Upper lobe of left lung (tissue), 6 donors: Measurements from ENCODE around the gene OAS2. TPM values are rescaled to one million over a fixed set of nuclear protein-coding genes. Genes with fewer than 3 reads are reported as not detected.
A peak's percentile ranks its signal among the peaks of the same experiment; 100 is the strongest.

Source experiments
- ATAC-seq, 2 donors: fragments of 200-7000 bp; cut with Tn5 transposase; one replicate each; pipeline ENCODE4 v1.9.1; 2022; ENCODE audit warnings: mild to moderate bottlenecking in 2 of 2, moderate library complexity in 2 of 2; ENCODE audit not compliant: low FRiP score in 2 of 2
- DNase-seq, 2 donors: peaks; one replicate each; pipeline ENCODE4 v3.0.0-alpha.2; 2019 to 2020
- H3K27ac ChIP-seq, 4 donors: fragments of 200-600 bp; sonication (generic); one replicate each; pipeline ENCODE4 v1.5.1; 2016 to 2019
- H3K27me3 ChIP-seq, 4 donors: fragments of 200-600 bp; sonication (generic); one replicate each; pipeline ENCODE4 v1.5.1; 2017 to 2019
- H3K36me3 ChIP-seq, 4 donors: fragments of 200-600 bp; sonication (generic); one replicate each; pipeline ENCODE4 v1.5.1; 2016 to 2019
- H3K4me1 ChIP-seq, 4 donors: fragments of 200-600 bp; sonication (generic); one replicate each; pipeline ENCODE4 v1.5.1; 2018 to 2019
- H3K4me3 ChIP-seq, 4 donors: fragments of 200-600 bp; sonication (generic); one replicate each; pipeline ENCODE4 v1.5.1; 2017 to 2019; ENCODE audit warnings: mild to moderate bottlenecking in 2 of 4, moderate library complexity in 1 of 4
- H3K9me3 ChIP-seq, 4 donors: fragments of 200-600 bp; sonication (generic); one replicate each; pipeline ENCODE4 v1.5.1; 2018 to 2019
- CTCF ChIP-seq, 6 experiments: fragments of 450-650 bp in 4 of 6; fragments of 200-600 bp in 2 of 6; sonication (generic) in 2 of 6; IDR thresholded peaks; one replicate each; pipeline ENCODE4 v1.5.1; 2016 to 2019; ENCODE audit warnings: antibody characterized with exemption in 6 of 6
- EP300 ChIP-seq, 4 donors: sonication (generic); formaldehyde crosslinking; IDR thresholded peaks; one replicate each; pipeline ENCODE4 v1.5.1; 2017; ENCODE audit warnings: antibody characterized with exemption in 4 of 4, control low read depth in 2 of 4
- POLR2A ChIP-seq, 4 donors: fragments of 450-650 bp; IDR thresholded peaks; one replicate each; pipeline ENCODE4 v1.5.1; 2016 to 2017; ENCODE audit warnings: antibody characterized with exemption in 4 of 4, mild to moderate bottlenecking in 2 of 4
- POLR2AphosphoS5 ChIP-seq, 2 donors: sonication (generic); formaldehyde crosslinking; IDR thresholded peaks; one replicate each; pipeline ENCODE4 v1.5.1; 2017; ENCODE audit warnings: antibody characterized with exemption in 2 of 2
- WGBS, 2 donors: methylation state at CpG; one replicate each; pipeline ENCODE4 v1.1.5; 2017 to 2018; 5-methylcytosine and 5-hydroxymethylcytosine counted together
- total RNA-seq, 6 donors: library from RNA; depleted of rRNA in 4 of 6; stranded (reverse); fragments of >200 nt in 4 of 6; gene quantifications; one replicate each; pipeline versions ENCODE4 v1.1.0 to v1.2.1, GENCODE V29; 2016 to 2021
- donor health status: DM: no; HTN: no; CAD: no; lungs with moderate emphysema.
- donor health status: DM: no; HTN: yes; CAD: no; lungs with severe emphysema.

The OAS2 gene
- total RNA-seq, 6 donors from 2014 or later: 17.2 to 59.7 (median 20.1) TPM

- DNase-seq: no peak
- H3K27me3 ChIP-seq: no peaks in the 10 kb centered on the region
Measured at GRCh38 chr12:112969547-112970306, 8.6 kb upstream of the OAS2 start.

GRCh38 chr12:112970391-112970790, 7.9 kb upstream of the OAS2 start:
- H3K27ac ChIP-seq: peak overlapping the region in 2 of 4 donors; percentile 44 to 46
- H3K9me3 ChIP-seq: no peaks in the 10 kb centered on the region
- peaks cover 0 to 49% (median 35%) of the 10 kb centered on the region in 4 donors for H3K36me3 ChIP-seq
- no peak for ATAC-seq
- peaks cover 0 to 14% (median 6%) of the 10 kb centered on the region in 4 donors for H3K4me1 ChIP-seq
- DNase-seq: no peak
- no peaks in the 10 kb centered on the region for H3K27me3 ChIP-seq
- WGBS, 2 donors: 82 to 97% methylated on average over 2 of the region's 2 CpGs
- TF ChIP-seq EP300 (IDR thresholded peaks at IDR 0.05) (no peak), POLR2A (IDR thresholded peaks at IDR 0.05) (no peak), CTCF (IDR thresholded peaks at IDR 0.05) (no peak), POLR2AphosphoS5 (IDR thresholded peaks at IDR 0.05) (no peak)
- no peak overlapping the region for H3K4me3 ChIP-seq

More at GRCh38 chr12:112969547-112970306, 8.6 kb upstream of the OAS2 start:
- TF ChIP-seq CTCF (IDR thresholded peaks at IDR 0.05) (no peak), POLR2A (IDR thresholded peaks at IDR 0.05) (no peak), POLR2AphosphoS5 (IDR thresholded peaks at IDR 0.05) (no peak), EP300 (IDR thresholded peaks at IDR 0.05) (no peak)
- peaks cover 0 to 56% (median 39%) of the 10 kb centered on the region in 4 donors for H3K36me3 ChIP-seq
- whole genome bisulfite sequencing, 2 donors: 96 to 99% methylated on average over 4 to 8 of the region's 8 CpGs
- no peak for ATAC-seq
- H3K4me1 ChIP-seq: peaks cover 0 to 14% (median 6%) of the 10 kb centered on the region in 4 donors
- no peak overlapping the region for H3K4me3 ChIP-seq
- no peaks in the 10 kb centered on the region for H3K9me3 ChIP-seq
- H3K27ac ChIP-seq: no peak overlapping the region

GRCh38 chr12:112971248-112971647, 7.1 kb upstream of the OAS2 start:
- Histone ChIP-seq H3K4me3 (no peak overlapping the region), H3K27me3 (no peaks in the 10 kb centered on the region)
- peak in 1 of 2 donors; percentile 21 for ATAC-seq

GRCh38 chr12:112973011-112973735, 5.1 kb upstream of the OAS2 start:
- peaks cover 0 to 21% (median 13%) of the 10 kb centered on the region in 4 donors for H3K36me3 ChIP-seq
- ATAC-seq: no peak
- TF ChIP-seq POLR2A (IDR thresholded peaks at IDR 0.05) (no peak), EP300 (IDR thresholded peaks at IDR 0.05) (no peak), CTCF (IDR thresholded peaks at IDR 0.05) (no peak), POLR2AphosphoS5 (IDR thresholded peaks at IDR 0.05) (no peak)
- no peak overlapping the region for H3K4me3 ChIP-seq
- H3K9me3 ChIP-seq: no peaks in the 10 kb centered on the region
- no peaks in the 10 kb centered on the region for H3K27me3 ChIP-seq
- peaks cover 6 to 23% (median 14%) of the 10 kb centered on the region in 4 donors for H3K4me1 ChIP-seq
- DNase-seq: no peak
- H3K27ac ChIP-seq: peak overlapping the region in 1 of 4 donors; percentile 38
- 78 to 82% methylated on average over 4 of the region's 4 CpGs for WGBS, 2 donors

More at GRCh38 chr12:112971248-112971647, 7.1 kb upstream of the OAS2 start:
- peaks cover 0 to 14% (median 6%) of the 10 kb centered on the region in 4 donors for H3K4me1 ChIP-seq
- peaks cover 0 to 40% (median 27%) of the 10 kb centered on the region in 4 donors for H3K36me3 ChIP-seq
- DNase-seq: no peak
- TF ChIP-seq POLR2A (IDR thresholded peaks at IDR 0.05) (no peak), POLR2AphosphoS5 (IDR thresholded peaks at IDR 0.05) (peak in 1 of 2 donors; percentile 11)
- H3K27ac ChIP-seq: peak overlapping the region in 2 of 4 donors; percentile 53 to 78
- WGBS, 2 donors: 10 to 47% methylated on average over 3 to 5 of the region's 5 CpGs
- no peaks in the 10 kb centered on the region for H3K9me3 ChIP-seq

GRCh38 chr12:112973818-112974231, 4.5 kb upstream of the OAS2 start:
- DNase-seq (no peak), ATAC-seq (no peak)
- no peaks in the 10 kb centered on the region for H3K27me3 ChIP-seq
- WGBS, 2 donors: 33 to 44% methylated on average over 5 of the region's 5 CpGs
- peaks cover 9 to 24% (median 14%) of the 10 kb centered on the region in 4 donors for H3K4me1 ChIP-seq
- H3K36me3 ChIP-seq: peaks cover 0 to 15% (median 9%) of the 10 kb centered on the region in 4 donors
- no peaks in the 10 kb centered on the region for H3K9me3 ChIP-seq
- H3K27ac ChIP-seq: peak overlapping the region in 1 of 4 donors; percentile 38
- H3K4me3 ChIP-seq: no peak overlapping the region
- TF ChIP-seq CTCF (IDR thresholded peaks at IDR 0.05) (no peak), EP300 (IDR thresholded peaks at IDR 0.05) (no peak), POLR2AphosphoS5 (IDR thresholded peaks at IDR 0.05) (no peak), POLR2A (IDR thresholded peaks at IDR 0.05) (no peak)
